HepG2 (cell line): ENCODE data around the gene OR52W1. TPM values are rescaled to one million over a fixed set of nuclear protein-coding genes. Genes with fewer than 3 reads are reported as not detected.

Source experiments
- ATAC-seq: fragments of 200-7000 bp; cut with Tn5 transposase; 3 replicates; pipeline ENCODE4 v1.9.1; 2020; ENCODE audit warnings: mild to moderate bottlenecking, moderate library complexity
- BruUV-seq: library from RNA; stranded (reverse); fragments of 400-500 nt; replicated peaks from 2 replicates; lab custom pipeline; 2021; lab: Mats Ljungman, UMichigan
- CTCF ChIA-PET: fragments of 300-600 bp; formaldehyde crosslinking; extraction: SDS; loops from one replicate; lab custom pipeline; 2021; ENCODE audit warnings: low total read pairs, inconsistent platforms, low intra/inter-chr PET ratio; lab: Yijun Ruan, JAX
- POLR2A ChIA-PET: fragments of 350-600 bp; sonication (Branson Sonifier 250); formaldehyde crosslinking; loops from one replicate; lab custom pipeline; 2020; ENCODE audit warnings: antibody characterized with exemption, inconsistent platforms; lab: Yijun Ruan, JAX
- DNase-seq: peaks from one replicate; pipeline ENCODE4 v3.0.0-alpha.2; 2015; ENCODE audit warnings: low spot score
- FAIRE-seq: peaks from 3 replicates; lab custom pipeline; 2011; peaks lifted over from hg19 to GRCh38; lab: Jason Lieb, UNC
- H2AFZ ChIP-seq: one replicate; pipeline ENCODE4 v1.6.1; 2011; ENCODE audit warnings: low read length, inconsistent platforms
- H3K27ac ChIP-seq: fragments of 300-600 bp; 3 replicates; pipeline ENCODE4 v1.8.0; 2011; ENCODE audit warnings: mixed run types, mild to moderate bottlenecking, mixed read lengths, low read length, inconsistent platforms; ENCODE audit not compliant: insufficient read depth; ENCODE audit errors: extremely low read length
- H3K27me3 ChIP-seq, 2 experiments: fragments of 200-600 bp in 1 of 2; 2 replicates in 1 of 2; 3 replicates in 1 of 2; pipeline versions ENCODE4 v1.6.0 to v1.8.0; 2011; ENCODE audit warnings: low read length in 2 of 2, mild to moderate bottlenecking in 2 of 2, moderate library complexity in 2 of 2, inconsistent platforms in 1 of 2; ENCODE audit not compliant: insufficient read depth in 2 of 2, control insufficient read depth in 1 of 2
- H3K36me3 ChIP-seq, 2 experiments: fragments of 200-600 bp in 1 of 2; replicated peaks in 1 of 2; 2 replicates in 1 of 2; 3 replicates in 1 of 2; pipeline versions ENCODE4 v1.5.1 to v1.8.0; 2011; ENCODE audit warnings: low read length in 2 of 2, inconsistent platforms in 1 of 2; ENCODE audit not compliant: insufficient read depth in 2 of 2, control insufficient read depth in 1 of 2
- H3K4me1 ChIP-seq: 2 replicates; pipeline ENCODE4 v1.5.1; 2012; ENCODE audit warnings: low read length, inconsistent platforms; ENCODE audit not compliant: insufficient read depth
- H3K4me2 ChIP-seq: 2 replicates; pipeline ENCODE4 v1.6.0; 2011; ENCODE audit warnings: low read depth, low read length, inconsistent platforms
- H3K4me3 ChIP-seq, 3 experiments: fragments of 200-600 bp in 1 of 3; sonication (generic), shearing (Covaris generic) in 1 of 3; replicated peaks in 1 of 3; 2 replicates each; pipeline ENCODE4 v1.5.1; 2011 to 2016; ENCODE audit warnings: low read length in 3 of 3, inconsistent platforms in 2 of 3, low read depth in 2 of 3, mild to moderate bottlenecking in 2 of 3, control low read depth in 1 of 3, mixed read lengths in 1 of 3; ENCODE audit not compliant: insufficient read depth in 1 of 3
- H3K79me2 ChIP-seq: one replicate; pipeline ENCODE4 v1.6.1; 2011; ENCODE audit warnings: low read length, inconsistent platforms; ENCODE audit not compliant: insufficient read depth
- H3K9ac ChIP-seq: 2 replicates; pipeline ENCODE4 v1.6.0; 2011; ENCODE audit warnings: mild to moderate bottlenecking, low read depth, low read length, inconsistent platforms; ENCODE audit not compliant: insufficient read depth
- H3K9me3 ChIP-seq: 2 replicates; pipeline ENCODE4 v1.5.1; 2012; ENCODE audit warnings: mild to moderate bottlenecking, low read length
- H4K20me1 ChIP-seq: 2 replicates; pipeline ENCODE4 v1.6.0; 2011; ENCODE audit warnings: inconsistent platforms, mild to moderate bottlenecking, low read length, moderate library complexity; ENCODE audit not compliant: insufficient read depth
- ATF7-NPFF ChIP-seq: sonication (generic); formaldehyde crosslinking; IDR thresholded peaks from 2 replicates; pipeline ENCODE4 v1.8.1; 2023; ENCODE audit warnings: mild to moderate bottlenecking, low read depth, missing genetic modification reagents, moderate library complexity
- BRCA1 ChIP-seq: sonication (generic); formaldehyde crosslinking; IDR thresholded peaks from 2 replicates; pipeline ENCODE4 v1.4.0; 2020; ENCODE audit warnings: missing genetic modification reagents
- CBX1 ChIP-seq: IDR thresholded peaks from one replicate; pipeline ENCODE4 v1.6.1; 2016; ENCODE audit warnings: antibody characterized with exemption, low read depth
- FOXC1 ChIP-seq: sonication (generic); formaldehyde crosslinking; IDR thresholded peaks from 2 replicates; pipeline ENCODE4 v1.8.0; 2022; ENCODE audit warnings: mild to moderate bottlenecking, missing genetic modification reagents, borderline replicate concordance
- HDAC1 ChIP-seq: sonication (generic); formaldehyde crosslinking; IDR thresholded peaks from 2 replicates; pipeline ENCODE4 v1.5.1; 2020; ENCODE audit warnings: mild to moderate bottlenecking, missing genetic modification reagents
- ISX ChIP-seq: sonication (generic); formaldehyde crosslinking; conservative IDR thresholded peaks from 2 replicates; pipeline ENCODE4 v1.5.0; 2020; ENCODE audit warnings: missing genetic modification reagents
- POLR2AphosphoS2 ChIP-seq: IDR thresholded peaks from 2 replicates; pipeline ENCODE4 v1.6.1; 2011; ENCODE audit warnings: low read depth, low read length, improper control_type of control experiment
- SP4 ChIP-seq: sonication (generic); formaldehyde crosslinking; IDR thresholded peaks from 2 replicates; pipeline ENCODE4 v1.8.1; 2023; ENCODE audit warnings: mild to moderate bottlenecking, missing genetic modification reagents
- SRSF1 ChIP-seq: fragments of 200-400 bp; formaldehyde crosslinking; optimal IDR thresholded peaks from 2 replicates; pipeline ENCODE3; 2017; ENCODE audit warnings: mild to moderate bottlenecking, low read depth, low read length, moderate library complexity
- ZNF33A ChIP-seq: sonication (generic); formaldehyde crosslinking; IDR thresholded peaks from 2 replicates; pipeline ENCODE4 v1.5.1; 2020; ENCODE audit warnings: missing genetic modification reagents, mild to moderate bottlenecking, moderate library complexity, borderline replicate concordance
- WGBS: methylation state at CpG from one replicate; pipeline ENCODE4 v1.1.6; 2017; ENCODE audit warnings: low lambda C conversion rate; 5-methylcytosine and 5-hydroxymethylcytosine counted together
- in situ Hi-C: cut with HindIII; loops from 2 replicates; pipeline ENCODE4 v1.10.0; 2017; ENCODE audit warnings: low pct_unique_long_range_greater_than_20kb; ENCODE audit not compliant: extremely low pct_ligation_motif_present
- intact Hi-C: fragments of 100-400 bp; cut with micrococcal nuclease; formaldehyde crosslinking; loops from one replicate; pipeline ENCODE4 v1.10.0; 2022; ENCODE audit not compliant: unreplicated experiment
- polyA plus RNA-seq, 8 experiments: library from polyadenylated mRNA; depleted of rRNA in 3 of 8; stranded (reverse) in 7 of 8; unstranded in 1 of 8; fragments of >200 nt; fragmentation: Illumina TruSeq in 4 of 8; extraction: Trizol in 4 of 8; gene quantifications; 2 replicates each; pipeline versions ENCODE4 v1.2.1 to v1.2.3, GENCODE V29; 2011 to 2016; ENCODE audit warnings: low read depth in 4 of 8, missing spikeins in 1 of 8, mixed read lengths in 1 of 8; ENCODE audit not compliant: insufficient read depth in 1 of 8
- total RNA-seq, 5 experiments: library from RNA; depleted of rRNA; stranded (reverse); fragments of >200 nt; fragmentation: Illumina TruSeq; extraction: Trizol; gene quantifications; 2 replicates each; pipeline ENCODE4 v1.2.3, GENCODE V29; 2016; ENCODE audit warnings: low read depth in 1 of 5
- TF ChIP-seq, protein P1 (sequence below): sonication (generic); formaldehyde crosslinking; IDR thresholded peaks from 2 replicates; pipeline ENCODE4 v1.9.0; 2021; ENCODE audit warnings: missing genetic modification reagents, borderline replicate concordance
- TF ChIP-seq, protein P2 (sequence below): sonication (generic); formaldehyde crosslinking; IDR thresholded peaks from 2 replicates; pipeline ENCODE4 v1.4.0; 2020; ENCODE audit warnings: missing genetic modification reagents, borderline replicate concordance
- TF ChIP-seq, protein P3 (sequence below): sonication (generic); formaldehyde crosslinking; IDR thresholded peaks from 2 replicates; pipeline ENCODE4 v1.8.0; 2022; ENCODE audit warnings: missing genetic modification reagents, low read depth, mild to moderate bottlenecking, borderline replicate concordance

The OR52W1 gene
- total and polyA plus RNA-seq, 2 of the 13 experiments (the other 11 are each of a cell fraction or from before 2014, with no cell fraction given) = not detected

DNA sequence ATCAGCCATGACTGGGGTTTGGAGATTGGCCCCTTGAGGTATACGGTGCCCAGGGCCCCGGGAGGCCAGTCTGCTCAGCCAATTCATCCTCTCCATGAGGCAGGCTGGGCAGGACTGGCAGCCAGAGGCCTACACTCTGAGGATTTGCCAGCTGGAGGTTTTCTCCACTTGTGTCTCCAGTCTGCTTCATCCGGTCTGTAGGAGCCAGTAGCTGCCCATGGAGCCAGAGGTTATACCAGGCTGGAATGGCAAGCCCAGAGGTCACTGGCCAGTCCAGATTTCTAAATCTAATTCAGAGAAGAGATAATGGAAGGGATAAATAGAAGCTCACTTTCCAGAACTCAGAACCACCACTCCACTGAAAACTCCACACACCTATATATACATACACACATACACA lies 25.4 kb downstream of the OR52W1 start:
- Histone ChIP-seq H3K9me3 (no peaks in the 10 kb centered on the region), H3K9ac (no peak overlapping the region), H3K4me1 (peaks cover 5% of the 10 kb centered on the region), H3K27me3 (no peaks in the 10 kb centered on the region), H3K4me3 (no peak overlapping the region), H3K36me3 (peaks cover 10 to 42% of the 10 kb centered on the region in 2 experiments), H3K27ac (no peak overlapping the region), H4K20me1 (no peaks in the 10 kb centered on the region), H3K79me2 (peaks cover 17% of the 10 kb centered on the region), H2AFZ (no peak overlapping the region), H3K4me2 (no peak overlapping the region)
- CTCF ChIA-PET = no interaction called here
- in situ Hi-C loops (no loop called here), intact Hi-C loops (no loop called here)
- TF ChIP-seq CBX1 = no peak
- no peak for TF ChIP-seq POLR2AphosphoS2
- TF ChIP-seq, protein P1, sequence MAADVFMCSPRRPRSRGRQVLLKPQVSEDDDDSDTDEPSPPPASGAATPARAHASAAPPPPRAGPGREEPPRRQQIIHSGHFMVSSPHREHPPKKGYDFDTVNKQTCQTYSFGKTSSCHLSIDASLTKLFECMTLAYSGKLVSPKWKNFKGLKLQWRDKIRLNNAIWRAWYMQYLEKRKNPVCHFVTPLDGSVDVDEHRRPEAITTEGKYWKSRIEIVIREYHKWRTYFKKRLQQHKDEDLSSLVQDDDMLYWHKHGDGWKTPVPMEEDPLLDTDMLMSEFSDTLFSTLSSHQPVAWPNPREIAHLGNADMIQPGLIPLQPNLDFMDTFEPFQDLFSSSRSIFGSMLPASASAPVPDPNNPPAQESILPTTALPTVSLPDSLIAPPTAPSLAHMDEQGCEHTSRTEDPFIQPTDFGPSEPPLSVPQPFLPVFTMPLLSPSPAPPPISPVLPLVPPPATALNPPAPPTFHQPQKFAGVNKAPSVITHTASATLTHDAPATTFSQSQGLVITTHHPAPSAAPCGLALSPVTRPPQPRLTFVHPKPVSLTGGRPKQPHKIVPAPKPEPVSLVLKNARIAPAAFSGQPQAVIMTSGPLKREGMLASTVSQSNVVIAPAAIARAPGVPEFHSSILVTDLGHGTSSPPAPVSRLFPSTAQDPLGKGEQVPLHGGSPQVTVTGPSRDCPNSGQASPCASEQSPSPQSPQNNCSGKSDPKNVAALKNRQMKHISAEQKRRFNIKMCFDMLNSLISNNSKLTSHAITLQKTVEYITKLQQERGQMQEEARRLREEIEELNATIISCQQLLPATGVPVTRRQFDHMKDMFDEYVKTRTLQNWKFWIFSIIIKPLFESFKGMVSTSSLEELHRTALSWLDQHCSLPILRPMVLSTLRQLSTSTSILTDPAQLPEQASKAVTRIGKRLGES (CRISPR knock-in tag) = no peak
- no peak for TF ChIP-seq HDAC1 (CRISPR knock-in tag)
- no peak for TF ChIP-seq SP4 (CRISPR knock-in tag)
- TF ChIP-seq, protein P2, sequence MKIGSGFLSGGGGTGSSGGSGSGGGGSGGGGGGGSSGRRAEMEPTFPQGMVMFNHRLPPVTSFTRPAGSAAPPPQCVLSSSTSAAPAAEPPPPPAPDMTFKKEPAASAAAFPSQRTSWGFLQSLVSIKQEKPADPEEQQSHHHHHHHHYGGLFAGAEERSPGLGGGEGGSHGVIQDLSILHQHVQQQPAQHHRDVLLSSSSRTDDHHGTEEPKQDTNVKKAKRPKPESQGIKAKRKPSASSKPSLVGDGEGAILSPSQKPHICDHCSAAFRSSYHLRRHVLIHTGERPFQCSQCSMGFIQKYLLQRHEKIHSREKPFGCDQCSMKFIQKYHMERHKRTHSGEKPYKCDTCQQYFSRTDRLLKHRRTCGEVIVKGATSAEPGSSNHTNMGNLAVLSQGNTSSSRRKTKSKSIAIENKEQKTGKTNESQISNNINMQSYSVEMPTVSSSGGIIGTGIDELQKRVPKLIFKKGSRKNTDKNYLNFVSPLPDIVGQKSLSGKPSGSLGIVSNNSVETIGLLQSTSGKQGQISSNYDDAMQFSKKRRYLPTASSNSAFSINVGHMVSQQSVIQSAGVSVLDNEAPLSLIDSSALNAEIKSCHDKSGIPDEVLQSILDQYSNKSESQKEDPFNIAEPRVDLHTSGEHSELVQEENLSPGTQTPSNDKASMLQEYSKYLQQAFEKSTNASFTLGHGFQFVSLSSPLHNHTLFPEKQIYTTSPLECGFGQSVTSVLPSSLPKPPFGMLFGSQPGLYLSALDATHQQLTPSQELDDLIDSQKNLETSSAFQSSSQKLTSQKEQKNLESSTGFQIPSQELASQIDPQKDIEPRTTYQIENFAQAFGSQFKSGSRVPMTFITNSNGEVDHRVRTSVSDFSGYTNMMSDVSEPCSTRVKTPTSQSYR = no peak
- TF ChIP-seq, protein P3, sequence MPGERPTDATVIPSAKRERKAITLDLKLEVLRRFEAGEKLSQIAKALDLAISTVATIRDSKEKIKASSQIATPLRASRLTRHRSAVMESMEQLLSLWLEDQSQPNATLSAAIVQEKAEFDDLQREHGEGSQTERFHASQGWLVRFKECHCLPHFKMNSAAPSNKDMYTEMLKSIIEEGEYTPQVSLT (CRISPR knock-in tag) = no peak
- TF ChIP-seq ZNF33A (CRISPR knock-in tag) = no peak
- TF ChIP-seq FOXC1 = no peak
- TF ChIP-seq ISX = no peak
- no peak for TF ChIP-seq BRCA1 (CRISPR knock-in tag)
- no peak for TF ChIP-seq ATF7-NPFF (CRISPR knock-in tag)
- TF ChIP-seq SRSF1 = no peak
- FAIRE-seq (no peak), ATAC-seq (no peak), DNase-seq (no peak)
- POLR2A ChIA-PET = no interaction called here
- no TSS peak for BruUV-seq
- WGBS = 95% methylated on average over 3 of the region's 3 CpGs
